Duodenal mucosa (tissue), 2 donors: ENCODE data around the gene MAML2.

Source experiments
- H3K27ac ChIP-seq: one replicate; pipeline ENCODE4 v1.7.0; 2013; ENCODE audit warnings: low read depth, low read length
- H3K27me3 ChIP-seq, 2 donors: one replicate each; pipeline ENCODE4 v1.7.0; 2013; ENCODE audit warnings: low read length in 2 of 2, control low read depth in 1 of 2; ENCODE audit not compliant: insufficient read depth in 2 of 2, control insufficient read depth in 1 of 2
- H3K36me3 ChIP-seq, 2 donors: one replicate each; pipeline ENCODE4 v1.7.0; 2013; ENCODE audit warnings: low read length in 2 of 2, control low read depth in 1 of 2; ENCODE audit not compliant: insufficient read depth in 2 of 2, control insufficient read depth in 1 of 2
- H3K4me1 ChIP-seq, 2 donors: one replicate each; pipeline ENCODE4 v1.7.0; 2013; ENCODE audit warnings: low read length in 2 of 2, control low read depth in 1 of 2; ENCODE audit not compliant: insufficient read depth in 2 of 2, control insufficient read depth in 1 of 2
- H3K4me3 ChIP-seq, 2 donors: one replicate each; pipeline ENCODE4 v1.7.0; 2013; ENCODE audit warnings: low read length in 2 of 2, low read depth in 1 of 2
- H3K9ac ChIP-seq, 2 donors: one replicate each; pipeline ENCODE4 v1.7.0; 2013; ENCODE audit warnings: low read length in 2 of 2, low read depth in 1 of 2
- H3K9me3 ChIP-seq, 2 donors: one replicate each; pipeline ENCODE4 v1.7.0; 2013; ENCODE audit warnings: low read length in 2 of 2, control low read depth in 1 of 2; ENCODE audit not compliant: control insufficient read depth in 1 of 2

MAML2 gene

DNA sequence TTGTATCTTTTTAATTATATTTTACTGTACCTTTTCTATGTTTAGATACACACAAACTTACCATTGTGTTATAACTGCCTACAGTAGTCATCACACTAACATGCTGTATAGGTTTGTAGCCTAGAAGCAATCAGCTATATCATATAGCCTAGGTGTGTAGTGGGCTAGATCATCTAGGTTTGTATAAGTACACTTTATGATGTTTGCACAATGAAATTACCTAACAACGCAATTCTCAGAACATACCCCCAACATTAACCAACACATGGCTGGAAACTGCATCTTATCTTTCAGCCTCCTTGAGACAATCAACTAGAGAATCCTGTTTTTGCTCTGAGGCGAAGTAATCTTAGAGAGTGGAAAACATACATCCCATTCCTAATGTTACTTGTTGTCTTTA is 358.9 kb downstream of the MAML2 start:
- no peak overlapping the region for H3K4me3 ChIP-seq
- no peaks in the 10 kb centered on the region for H3K9me3 ChIP-seq
- no peaks in the 10 kb centered on the region for H3K27me3 ChIP-seq
- no peaks in the 10 kb centered on the region for H3K4me1 ChIP-seq
- no peak overlapping the region for H3K27ac ChIP-seq
- no peak overlapping the region for H3K9ac ChIP-seq
- H3K36me3 ChIP-seq = peaks cover 0 to 25% of the 10 kb centered on the region in 2 donors

DNA sequence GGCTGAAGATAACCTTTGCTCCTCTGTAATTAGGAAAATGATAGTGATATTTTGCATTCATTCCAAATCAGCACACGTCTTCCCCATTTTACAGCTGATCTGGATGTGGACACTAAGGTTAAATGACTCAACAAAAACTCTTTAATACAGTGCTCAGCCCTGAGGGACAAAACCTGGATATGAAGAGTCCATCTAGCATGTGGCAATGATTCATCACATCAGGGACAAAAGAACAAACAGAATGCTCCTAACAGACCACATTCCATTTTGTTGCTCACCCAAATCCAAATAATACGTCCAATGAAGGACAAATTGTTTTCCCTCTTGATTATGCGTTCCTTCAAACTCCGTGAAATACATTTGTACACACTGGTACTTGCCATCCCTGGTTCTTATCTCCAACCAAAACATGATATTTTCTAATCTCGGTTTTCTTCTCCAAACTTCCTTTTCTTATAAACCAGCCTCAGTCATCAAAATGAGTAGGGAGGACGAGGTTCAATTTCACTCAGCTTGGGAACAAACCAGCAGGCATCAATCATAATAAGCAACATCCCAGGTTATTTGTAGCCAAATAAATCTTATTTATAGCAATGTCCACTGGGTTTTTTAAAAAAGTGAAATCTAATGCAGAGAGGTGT is 365.3 kb downstream of the MAML2 start:
- H3K9ac ChIP-seq = no peak overlapping the region
- no peaks in the 10 kb centered on the region for H3K27me3 ChIP-seq
- no peak overlapping the region for H3K4me3 ChIP-seq
- H3K9me3 ChIP-seq = no peaks in the 10 kb centered on the region
- no peak overlapping the region for H3K27ac ChIP-seq
- peaks cover 0 to 19% of the 10 kb centered on the region in 2 donors for H3K36me3 ChIP-seq
- H3K4me1 ChIP-seq = no peaks in the 10 kb centered on the region

DNA sequence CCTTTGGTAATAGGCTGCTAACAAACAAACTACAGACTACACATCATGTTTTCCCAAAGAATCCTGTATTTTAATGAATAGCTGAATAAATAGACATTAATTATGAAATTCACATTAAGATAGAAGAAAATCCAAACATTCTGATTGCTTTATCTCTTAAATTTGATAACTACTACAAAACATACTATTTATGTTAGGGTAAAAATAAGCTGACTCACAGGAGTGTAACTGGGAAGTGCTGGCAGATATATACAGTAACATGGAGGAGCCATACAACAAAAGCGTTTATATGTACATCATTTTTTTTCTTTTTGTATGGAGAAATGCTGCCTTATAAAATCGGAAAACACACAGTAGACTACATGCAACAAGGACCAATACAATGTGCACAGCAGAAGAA is 366.4 kb downstream of the MAML2 start:
- Histone ChIP-seq H3K36me3 (peaks cover 0 to 19% of the 10 kb centered on the region in 2 donors), H3K27ac (no peak overlapping the region), H3K9ac (no peak overlapping the region), H3K27me3 (no peaks in the 10 kb centered on the region), H3K4me3 (no peak overlapping the region), H3K4me1 (no peaks in the 10 kb centered on the region), H3K9me3 (no peaks in the 10 kb centered on the region)

DNA sequence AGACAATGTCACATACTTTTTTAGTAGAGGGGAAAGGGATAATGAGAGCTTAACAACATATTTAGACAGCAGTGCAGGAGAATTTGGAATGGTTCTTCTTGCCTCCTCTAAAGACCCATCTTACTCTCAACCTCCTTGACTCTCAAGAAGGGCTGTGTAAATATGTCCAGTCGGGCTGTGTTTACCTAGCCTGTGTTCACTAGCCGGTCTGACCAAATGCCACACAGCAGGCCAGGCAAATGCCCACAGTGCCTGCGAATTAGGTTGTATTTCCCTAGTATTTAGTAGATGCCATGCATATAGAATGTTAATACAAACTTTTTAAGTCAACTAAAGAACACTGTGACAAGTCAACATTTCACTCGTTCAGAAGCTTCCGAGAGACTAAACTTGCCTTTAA is 367.7 kb downstream of the MAML2 start:
- Histone ChIP-seq H3K9me3 (no peaks in the 10 kb centered on the region), H3K36me3 (peaks cover 0 to 10% of the 10 kb centered on the region in 2 donors), H3K27ac (no peak overlapping the region)

DNA sequence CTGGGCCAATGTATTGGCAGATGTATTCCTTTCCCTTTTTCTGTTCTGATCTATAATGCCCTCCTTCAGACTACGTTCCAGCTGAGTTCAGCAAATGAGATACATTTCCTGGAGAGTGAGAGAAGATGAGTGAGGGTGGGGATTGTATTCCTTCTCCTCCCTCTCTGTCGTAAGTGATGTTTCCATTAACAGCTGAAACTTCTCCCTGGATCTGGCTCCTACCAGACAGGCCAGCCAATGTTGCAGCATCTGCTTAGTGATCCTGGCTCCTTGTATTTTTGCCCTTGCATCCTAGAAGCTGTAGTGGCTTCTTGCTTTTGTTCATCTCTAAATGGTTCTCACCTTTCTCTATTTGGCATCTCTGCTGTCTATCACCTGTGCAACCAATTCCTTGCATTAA is 370.9 kb downstream of the MAML2 start:
- Histone ChIP-seq H3K4me3 (no peak overlapping the region), H3K27ac (no peak overlapping the region), H3K4me1 (no peaks in the 10 kb centered on the region), H3K36me3 (no peaks in the 10 kb centered on the region), H3K9me3 (no peaks in the 10 kb centered on the region), H3K9ac (no peak overlapping the region), H3K27me3 (no peaks in the 10 kb centered on the region)

More for the DNA sequence above, 367.7 kb downstream of the MAML2 start:
- Histone ChIP-seq H3K4me3 (no peak overlapping the region), H3K9ac (no peak overlapping the region), H3K4me1 (no peaks in the 10 kb centered on the region), H3K27me3 (no peaks in the 10 kb centered on the region)

DNA sequence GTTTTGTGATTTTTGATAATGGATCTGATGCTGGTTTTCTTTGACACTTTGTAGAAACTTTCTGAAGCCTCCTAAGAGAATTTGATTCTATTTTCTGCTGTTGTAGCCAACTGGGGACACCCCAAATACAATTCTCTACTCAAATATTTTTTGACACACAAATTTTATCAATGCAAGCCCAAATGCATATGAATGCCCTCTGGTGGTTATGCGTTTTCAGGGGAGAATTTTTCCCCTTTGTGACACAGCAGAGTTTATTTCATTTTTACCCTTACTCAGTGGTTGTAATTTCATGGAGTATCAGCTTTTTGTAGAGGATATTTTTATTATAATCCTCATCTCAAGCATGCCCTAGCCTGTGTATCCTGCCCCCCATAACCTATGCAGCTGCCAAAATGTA is 374.4 kb downstream of the MAML2 start:
- H3K27me3 ChIP-seq = no peaks in the 10 kb centered on the region
- no peak overlapping the region for H3K9ac ChIP-seq
- H3K36me3 ChIP-seq = no peaks in the 10 kb centered on the region
- no peak overlapping the region for H3K27ac ChIP-seq
- H3K4me1 ChIP-seq = no peaks in the 10 kb centered on the region
- H3K9me3 ChIP-seq = no peaks in the 10 kb centered on the region
- no peak overlapping the region for H3K4me3 ChIP-seq

DNA sequence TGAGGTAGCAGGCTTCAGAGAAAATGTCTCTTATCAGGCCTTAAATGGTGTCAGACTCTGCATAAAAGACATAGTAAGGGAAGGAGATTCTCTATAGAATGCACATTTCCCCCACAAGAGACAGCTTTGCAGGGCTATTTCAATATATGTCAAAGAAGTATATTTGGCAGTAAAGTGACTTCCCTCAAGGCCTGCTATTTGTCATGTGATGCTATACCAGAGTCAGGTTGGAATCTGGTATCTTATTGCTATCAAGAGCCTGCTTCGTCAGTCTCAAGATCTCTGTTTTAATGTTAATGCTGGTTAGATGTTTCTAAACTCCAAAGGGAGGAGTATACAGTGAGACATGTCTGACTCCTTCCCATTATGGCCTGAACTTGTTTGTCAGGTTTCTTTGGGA is 378.7 kb downstream of the MAML2 start:
- Histone ChIP-seq H3K9me3 (no peaks in the 10 kb centered on the region), H3K4me3 (no peak overlapping the region), H3K4me1 (no peaks in the 10 kb centered on the region), H3K9ac (no peak overlapping the region), H3K27ac (no peak overlapping the region), H3K27me3 (no peaks in the 10 kb centered on the region), H3K36me3 (no peaks in the 10 kb centered on the region)

DNA sequence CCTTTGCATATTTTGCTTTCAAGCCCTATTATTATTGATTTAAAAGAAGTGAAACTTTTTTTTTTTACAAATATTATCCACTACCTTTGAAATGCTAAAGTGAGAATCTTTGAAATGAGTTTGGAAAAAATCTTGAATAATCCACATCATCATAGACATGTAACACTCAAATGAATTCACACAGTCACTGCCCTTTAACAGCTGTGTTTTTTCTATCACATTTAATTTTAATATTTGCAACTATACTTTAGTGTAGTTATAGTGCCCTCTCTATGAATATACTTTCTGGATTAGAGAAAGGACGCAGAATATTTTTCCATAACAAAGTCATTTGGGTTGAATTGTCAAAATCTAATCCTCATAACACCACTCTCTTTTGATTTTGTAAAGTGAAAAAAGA is 381.2 kb downstream of the MAML2 start:
- H3K4me3 ChIP-seq = no peak overlapping the region
- H3K27ac ChIP-seq = no peak overlapping the region
- H3K9ac ChIP-seq = no peak overlapping the region
- H3K9me3 ChIP-seq = no peaks in the 10 kb centered on the region
- no peaks in the 10 kb centered on the region for H3K36me3 ChIP-seq
- no peaks in the 10 kb centered on the region for H3K27me3 ChIP-seq
- H3K4me1 ChIP-seq = no peaks in the 10 kb centered on the region

DNA sequence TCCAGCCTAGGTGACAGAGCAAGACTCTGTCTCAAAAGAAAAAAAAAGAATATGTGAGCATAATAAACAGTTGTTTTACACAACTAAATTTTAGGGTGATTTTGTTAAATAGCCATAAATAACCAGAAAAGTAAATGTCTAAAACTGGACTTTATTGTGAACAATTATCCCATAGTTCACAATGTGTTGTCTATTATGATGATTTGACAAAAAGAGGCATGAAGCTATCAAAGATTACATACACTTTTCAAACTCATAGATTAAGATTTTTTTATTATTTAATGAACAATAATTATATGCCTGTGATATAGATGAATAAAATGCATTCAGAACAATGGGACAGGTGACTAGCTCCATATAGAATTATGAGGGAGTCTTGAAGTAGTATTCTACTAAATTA is 392.1 kb downstream of the MAML2 start:
- Histone ChIP-seq H3K27me3 (no peaks in the 10 kb centered on the region), H3K9ac (no peak overlapping the region), H3K27ac (no peak overlapping the region), H3K4me1 (no peaks in the 10 kb centered on the region), H3K4me3 (no peak overlapping the region), H3K36me3 (no peaks in the 10 kb centered on the region), H3K9me3 (no peaks in the 10 kb centered on the region)

DNA sequence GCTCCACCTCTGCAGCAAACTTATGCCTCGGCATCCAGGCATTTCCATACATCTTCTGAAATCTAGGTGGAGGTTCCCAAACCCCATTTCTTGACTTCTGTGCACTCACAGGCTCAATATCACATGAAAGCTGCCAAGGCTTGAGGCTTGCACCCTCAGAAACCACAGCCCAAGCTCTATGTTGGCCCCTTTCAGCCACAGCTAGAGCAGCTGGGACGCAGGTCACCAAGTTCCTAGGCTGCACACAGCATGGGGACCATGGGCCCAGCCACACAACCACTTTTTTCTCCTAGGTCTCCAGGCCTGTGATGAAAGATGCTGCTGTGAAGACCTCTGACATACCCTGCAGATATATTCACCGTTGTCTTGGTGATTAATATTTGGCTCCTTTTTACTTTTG is 394.4 kb downstream of the MAML2 start:
- no peak overlapping the region for H3K27ac ChIP-seq
- H3K9ac ChIP-seq = no peak overlapping the region
- no peak overlapping the region for H3K4me3 ChIP-seq
- H3K36me3 ChIP-seq = no peaks in the 10 kb centered on the region
- H3K27me3 ChIP-seq = no peaks in the 10 kb centered on the region
- H3K9me3 ChIP-seq = peaks cover 8 to 10% of the 10 kb centered on the region in 2 donors
- H3K4me1 ChIP-seq = no peaks in the 10 kb centered on the region

DNA sequence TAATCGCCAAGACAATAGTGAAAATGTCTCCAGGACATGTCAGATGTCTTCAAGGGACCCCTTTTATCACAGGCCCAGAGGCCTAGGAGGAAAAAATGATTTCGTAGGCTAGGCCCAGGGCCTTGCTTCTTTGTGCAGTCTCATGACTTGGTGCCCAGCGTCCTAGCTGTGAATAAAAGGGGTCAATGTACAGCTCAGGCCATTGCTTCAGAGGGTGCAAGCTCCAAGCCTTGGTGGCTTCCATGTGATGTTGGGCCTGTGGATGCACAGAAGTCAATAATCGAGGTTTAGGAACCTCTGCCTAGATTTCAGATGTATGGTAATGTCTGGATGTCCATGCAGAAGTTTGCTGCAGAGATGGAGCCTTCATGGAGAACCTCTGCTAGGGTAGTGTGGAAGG is 398.4 kb downstream of the MAML2 start:
- no peak overlapping the region for H3K9ac ChIP-seq
- no peaks in the 10 kb centered on the region for H3K27me3 ChIP-seq
- no peaks in the 10 kb centered on the region for H3K36me3 ChIP-seq
- H3K4me1 ChIP-seq = no peaks in the 10 kb centered on the region
- no peak overlapping the region for H3K4me3 ChIP-seq
- no peak overlapping the region for H3K27ac ChIP-seq
- H3K9me3 ChIP-seq = peaks cover 8 to 10% of the 10 kb centered on the region in 2 donors
